Renal cortical epithelial cell (primary cell): Measurements from ENCODE around the gene B4GALNT4. TPM values are rescaled to one million over a fixed set of nuclear protein-coding genes. Genes with fewer than 3 reads are reported as not detected.
"Not testable (repeated sequence)": the region's sequence is repeated elsewhere in the genome, so short reads cannot be mapped to it uniquely, and the experiment has no call there.

Experiments
- DNase-seq: peaks from one replicate; pipeline ENCODE4 v3.0.0-alpha.2; 2011; ENCODE audit warnings: low read depth
- total RNA-seq: library from RNA; depleted of rRNA; stranded (reverse); fragments of >200 nt; gene quantifications from 2 replicates; pipeline ENCODE4 v1.2.3, GENCODE V29; 2014

B4GALNT4 gene
- total RNA-seq, 1 donor from 2014 or later, result 4.5 TPM

GRCh38 chr11:358129-358800 lies 11.0 kb upstream of the B4GALNT4 start:
- DNase-seq, result no peak

GRCh38 chr11:359181-359714 lies 10.1 kb upstream of the B4GALNT4 start:
- DNase-seq, result peak; percentile 26

DNA sequence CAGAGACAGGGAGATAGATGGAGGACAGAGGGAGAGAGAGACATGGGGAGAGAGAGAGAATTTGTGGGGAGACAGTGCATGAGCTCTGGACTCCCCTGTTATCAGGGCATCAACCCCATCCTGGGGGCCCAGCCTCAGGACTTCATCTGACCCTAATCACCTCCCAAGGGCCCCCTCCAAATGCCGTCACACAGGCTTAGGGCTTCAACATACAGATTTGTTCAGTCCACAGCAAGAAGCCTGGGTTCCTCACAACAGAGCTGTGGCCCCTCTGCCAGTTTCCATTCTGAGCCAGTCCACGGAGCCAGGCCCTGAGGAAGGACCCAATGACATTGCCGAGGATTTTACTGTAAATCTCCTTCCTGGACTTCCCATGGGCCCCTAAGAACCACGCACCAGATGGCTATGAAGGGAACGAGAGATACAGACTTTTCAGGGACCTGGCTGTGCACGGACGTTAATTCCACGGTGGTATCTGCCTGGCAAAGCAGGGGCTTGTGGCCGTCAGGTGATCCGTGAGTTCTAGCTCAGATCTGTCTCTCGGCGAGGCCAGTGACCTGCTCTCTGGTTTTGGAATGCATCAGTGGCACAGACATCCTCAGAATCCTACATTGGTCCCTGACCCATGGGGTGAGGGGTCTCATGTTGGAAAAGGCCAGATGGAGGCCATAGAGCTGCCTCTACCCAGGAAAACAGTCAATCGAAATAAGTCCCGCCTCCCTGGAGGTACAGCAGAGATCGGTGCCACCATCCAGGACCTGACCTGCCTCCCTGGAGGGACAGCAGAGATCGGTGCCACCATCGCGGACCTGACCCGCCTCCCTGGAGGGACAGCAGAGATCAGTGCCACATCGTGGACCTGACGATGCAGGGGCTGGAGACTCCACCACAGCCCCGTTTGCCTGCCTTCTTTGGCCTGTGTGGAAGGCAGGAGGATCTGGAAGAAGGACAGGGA lies 8.7 kb upstream of the B4GALNT4 start:
- DNase-seq, result no peak

DNA sequence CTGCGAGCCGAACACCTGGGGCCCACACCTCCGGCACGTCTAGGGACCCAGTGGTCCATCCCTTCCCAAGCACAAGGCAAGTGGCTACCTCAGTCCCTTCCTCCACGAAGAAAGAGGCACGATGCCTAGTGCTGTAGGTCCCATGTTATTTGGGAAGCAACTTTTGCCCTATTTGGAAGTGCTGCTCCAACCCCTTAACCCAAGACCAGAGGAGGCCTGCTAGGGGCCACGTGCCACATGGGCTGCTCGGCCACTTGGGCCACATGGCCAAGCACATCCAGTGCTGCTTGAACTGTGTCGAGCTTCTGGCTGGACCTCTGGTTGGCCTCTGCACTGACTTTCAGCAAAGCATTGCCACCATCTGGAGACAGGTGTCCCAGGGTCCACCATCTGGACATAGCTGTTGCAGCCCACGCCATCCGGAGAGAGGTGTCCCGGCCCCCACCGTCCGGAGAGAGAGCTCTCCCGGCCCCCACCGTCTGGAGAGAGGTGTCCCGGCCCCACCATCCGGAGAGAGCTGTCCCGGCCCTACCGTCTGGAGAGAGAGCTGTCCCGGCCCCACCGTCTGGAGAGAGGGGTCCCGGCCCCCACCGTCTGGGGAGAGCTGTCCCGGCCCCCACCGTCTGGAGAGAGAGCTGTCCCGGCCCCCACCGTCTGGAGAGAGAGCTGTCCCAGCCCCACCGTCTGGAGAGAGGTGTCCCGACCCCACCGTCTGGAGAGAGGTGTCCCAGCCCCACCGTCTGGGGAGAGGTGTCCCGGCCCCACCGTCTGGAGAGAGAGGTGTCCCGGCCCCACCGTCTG lies 6.5 kb upstream of the B4GALNT4 start:
- no peak for DNase-seq

DNA sequence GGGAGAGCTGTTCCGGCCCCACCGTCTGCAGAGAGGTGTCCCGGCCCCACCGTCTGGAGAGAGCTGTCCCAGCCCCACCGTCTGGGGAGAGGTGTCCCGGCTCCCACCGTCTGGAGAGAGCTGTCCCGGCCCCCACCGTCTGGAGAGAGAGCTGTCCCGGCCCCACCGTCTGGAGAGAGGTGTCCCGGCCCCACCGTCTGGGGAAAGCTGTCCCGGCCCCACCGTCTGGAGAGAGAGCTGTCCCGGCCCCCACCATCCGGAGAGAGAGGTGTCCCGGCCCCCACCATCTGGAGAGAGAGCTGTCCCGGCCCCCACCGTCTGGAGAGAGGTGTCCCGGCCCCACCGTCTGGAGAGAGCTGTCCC lies 5.9 kb upstream of the B4GALNT4 start:
- not testable (repeated sequence) for DNase-seq

- DNase-seq, result peak; percentile 18
Measured at GRCh38 chr11:363948-364761, 5.1 kb upstream of the B4GALNT4 start.

- DNase-seq, result no peak
Measured at GRCh38 chr11:364991-365725, 4.1 kb upstream of the B4GALNT4 start.

- DNase-seq, result no peak
Measured at GRCh38 chr11:365831-366230, 3.5 kb upstream of the B4GALNT4 start.

GRCh38 chr11:367956-368413 lies 1.3 kb upstream of the B4GALNT4 start:
- no peak for DNase-seq

- DNase-seq, result no peak
Measured at GRCh38 chr11:368414-369335, 624 bp upstream of the B4GALNT4 start.

- no peak for DNase-seq
Measured at GRCh38 chr11:370070-370941, 1.0 kb downstream of the B4GALNT4 start.

DNA sequence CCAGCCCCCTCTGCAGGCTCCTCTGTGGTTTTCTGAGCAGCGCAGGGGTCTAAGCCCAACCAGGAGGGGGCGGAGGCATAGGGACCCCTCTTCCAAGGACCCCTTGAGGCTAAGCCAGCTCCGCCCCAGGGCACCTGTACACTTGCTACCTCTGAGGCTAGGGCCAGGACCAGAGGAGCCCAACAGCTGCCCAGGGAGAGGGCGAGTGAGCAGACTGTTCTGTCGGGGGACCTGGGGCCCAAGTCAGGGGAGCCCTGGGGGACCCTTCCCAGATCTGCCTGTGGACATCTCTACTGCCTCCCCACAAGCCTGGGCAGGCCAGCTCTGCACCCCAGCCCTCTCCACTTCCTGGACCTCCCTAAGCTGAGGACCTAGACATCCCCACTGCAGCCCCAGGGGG lies 1.8 kb downstream of the B4GALNT4 start:
- no peak for DNase-seq

- no peak for DNase-seq
Measured at GRCh38 chr11:371716-372590, 2.7 kb downstream of the B4GALNT4 start.

DNA sequence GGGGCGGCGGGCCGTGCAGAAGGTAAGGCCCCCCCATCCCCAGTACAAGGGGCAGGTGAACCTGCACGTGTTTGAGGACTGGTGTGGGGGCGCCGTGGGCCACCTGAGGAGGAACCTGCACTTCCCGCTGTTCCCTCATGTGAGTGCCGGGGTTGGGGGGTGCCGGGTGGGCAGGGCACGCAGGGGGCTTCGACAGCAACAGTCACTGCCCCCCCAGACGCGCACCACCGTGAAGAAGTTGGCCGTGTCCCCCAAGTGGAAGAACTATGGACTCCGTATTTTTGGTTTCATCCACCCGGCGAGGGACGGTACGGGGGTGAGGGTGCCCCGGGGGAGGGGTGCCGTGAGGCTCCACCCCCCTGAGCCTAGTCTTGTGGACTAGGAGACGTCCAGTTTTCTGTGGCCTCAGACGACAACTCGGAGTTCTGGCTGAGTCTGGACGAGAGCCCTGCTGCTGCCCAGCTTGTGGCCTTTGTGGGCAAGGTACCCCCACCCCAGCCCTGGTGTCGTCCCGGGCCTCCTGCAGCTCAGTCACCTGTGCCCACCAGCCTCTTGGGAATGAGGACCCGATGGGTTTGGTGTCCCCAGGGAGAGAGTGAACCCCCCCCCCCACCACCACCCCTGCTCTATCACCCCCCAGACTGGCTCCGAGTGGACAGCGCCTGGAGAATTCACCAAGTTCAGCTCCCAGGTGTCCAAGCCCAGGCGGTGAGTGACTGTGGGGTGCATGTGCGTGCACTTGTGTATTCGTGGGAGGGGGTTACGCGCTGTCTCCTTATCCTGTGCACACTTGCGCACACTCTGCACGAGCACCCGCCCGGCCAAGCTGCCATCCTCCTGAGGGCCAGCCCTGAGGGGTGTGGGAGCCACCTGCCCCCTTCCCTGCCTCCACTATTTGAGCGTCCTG lies 3.8 kb downstream of the B4GALNT4 start:
- no peak for DNase-seq

- DNase-seq, result no peak
Measured at GRCh38 chr11:373716-374551, 4.6 kb downstream of the B4GALNT4 start.
